Hematopoietic multipotent progenitor cell (in vitro differentiated cells): ENCODE results near the gene SLC19A1. TPM values are rescaled to one million over a fixed set of nuclear protein-coding genes. Genes with fewer than 3 reads are reported as not detected.

ENCODE experiments used
- DNase-seq, 3 donors: peaks; one replicate each; pipeline ENCODE4 v3.0.0-alpha.2; 2011 to 2015; ENCODE audit warnings: low read depth in 2 of 3, low spot score in 2 of 3
- total RNA-seq: library from RNA; depleted of rRNA; stranded (reverse); fragments of >200 nt; gene quantifications from one replicate; pipeline ENCODE4 v1.2.3, GENCODE V29; 2012

The SLC19A1 gene
- total RNA-seq, 1 donor = 24.0 TPM

DNA sequence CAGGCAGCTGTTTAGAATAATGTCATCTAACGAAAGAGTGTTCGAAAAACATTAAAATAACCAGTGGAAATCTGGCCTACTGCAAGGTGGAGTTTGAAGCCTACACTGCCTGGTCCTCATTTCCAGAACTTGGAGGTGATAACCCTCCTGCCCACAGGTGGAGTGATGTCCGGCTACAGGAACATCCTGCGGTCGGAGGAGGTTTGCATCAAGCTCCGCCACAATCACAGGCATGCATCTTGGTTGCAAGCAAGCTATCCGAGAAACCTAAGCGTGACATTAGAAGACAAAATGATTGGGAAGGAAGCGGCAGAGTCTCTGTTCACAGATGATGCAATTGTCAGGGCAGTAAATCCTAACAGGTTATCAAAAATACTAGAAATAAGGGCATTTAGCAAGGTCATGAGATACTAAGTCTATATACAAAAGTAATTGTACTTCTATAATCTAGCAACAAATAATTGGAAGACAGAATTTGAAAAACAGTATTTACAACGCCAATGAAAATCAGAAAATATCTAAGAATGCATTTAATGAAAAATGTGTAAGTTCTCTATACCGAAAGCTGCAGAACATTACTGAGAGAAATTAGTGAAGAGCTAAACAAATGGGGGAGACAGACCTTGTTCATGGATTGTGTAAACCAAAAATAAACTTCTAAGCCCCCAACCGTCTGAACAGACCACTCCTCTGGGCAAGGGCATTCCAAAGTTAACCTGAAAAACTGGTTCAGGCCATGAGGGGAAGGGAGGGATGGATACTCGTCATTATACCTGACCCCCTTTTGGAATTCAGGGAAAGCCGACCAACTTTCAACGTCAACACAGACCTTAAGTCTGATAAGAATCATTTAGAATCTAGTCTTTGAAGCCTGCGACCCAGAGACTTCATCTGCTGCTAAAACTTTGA, 4.7 kb upstream of the SLC19A1 start:
- DNase-seq = no peak

DNA sequence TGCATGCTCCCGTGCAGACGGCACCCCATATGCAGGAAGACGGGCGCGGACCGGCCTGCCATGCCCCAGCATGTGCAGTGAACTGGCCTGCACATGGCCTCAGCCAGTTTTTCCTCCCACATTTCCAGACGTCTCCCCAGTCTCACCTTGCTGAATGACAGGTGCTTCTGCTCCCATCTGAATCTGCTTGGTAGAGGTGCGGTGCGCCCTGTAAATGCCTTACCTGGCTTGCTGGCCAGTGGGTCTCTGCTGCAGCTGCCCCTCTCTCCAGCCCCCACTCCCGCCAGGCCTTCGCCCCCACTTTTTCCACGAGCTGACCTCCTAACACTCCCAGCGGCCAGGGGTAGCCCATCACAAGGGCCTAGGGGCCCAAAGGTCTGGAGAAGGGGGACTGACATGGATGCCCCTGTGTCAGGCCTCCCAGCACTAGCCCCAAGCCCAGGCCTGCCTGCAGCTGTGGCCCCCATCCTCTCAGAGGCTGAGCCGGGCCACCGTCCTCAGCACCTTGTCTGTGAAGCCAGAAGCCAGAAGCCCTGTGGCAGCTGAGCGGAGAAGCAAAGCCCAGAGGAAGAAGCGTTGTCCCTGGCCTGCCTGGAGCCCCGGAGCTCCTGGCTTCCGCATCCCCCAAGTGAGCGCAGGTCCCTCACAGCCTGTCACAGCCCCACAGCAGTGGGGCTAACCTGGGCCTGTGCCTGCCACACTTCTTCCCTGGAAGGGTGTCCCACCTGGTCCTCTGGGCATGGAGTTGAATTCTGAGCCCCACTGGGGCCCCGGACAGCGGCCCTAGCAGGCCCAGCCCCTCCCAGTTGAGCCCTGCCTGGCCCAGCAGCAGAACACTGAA, 3.7 kb upstream of the SLC19A1 start:
- DNase-seq = no peak

DNA sequence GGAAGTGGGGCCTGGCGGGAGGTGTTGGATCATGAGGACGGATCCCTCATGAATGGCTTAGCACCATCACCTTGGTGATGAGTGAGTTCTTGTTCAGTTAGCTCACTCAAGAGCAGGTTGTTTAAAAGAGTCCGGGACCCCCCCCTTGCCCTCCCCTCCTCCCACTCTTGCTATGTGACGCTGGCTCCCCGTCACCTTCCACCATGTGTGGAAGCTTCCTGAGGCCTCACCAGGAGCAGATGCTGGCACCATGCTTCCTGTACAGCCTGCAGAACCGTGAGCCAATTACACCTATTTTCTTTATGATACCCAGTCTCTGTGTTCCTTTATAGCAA, 3.0 kb upstream of the SLC19A1 start:
- DNase-seq = no peak

DNA sequence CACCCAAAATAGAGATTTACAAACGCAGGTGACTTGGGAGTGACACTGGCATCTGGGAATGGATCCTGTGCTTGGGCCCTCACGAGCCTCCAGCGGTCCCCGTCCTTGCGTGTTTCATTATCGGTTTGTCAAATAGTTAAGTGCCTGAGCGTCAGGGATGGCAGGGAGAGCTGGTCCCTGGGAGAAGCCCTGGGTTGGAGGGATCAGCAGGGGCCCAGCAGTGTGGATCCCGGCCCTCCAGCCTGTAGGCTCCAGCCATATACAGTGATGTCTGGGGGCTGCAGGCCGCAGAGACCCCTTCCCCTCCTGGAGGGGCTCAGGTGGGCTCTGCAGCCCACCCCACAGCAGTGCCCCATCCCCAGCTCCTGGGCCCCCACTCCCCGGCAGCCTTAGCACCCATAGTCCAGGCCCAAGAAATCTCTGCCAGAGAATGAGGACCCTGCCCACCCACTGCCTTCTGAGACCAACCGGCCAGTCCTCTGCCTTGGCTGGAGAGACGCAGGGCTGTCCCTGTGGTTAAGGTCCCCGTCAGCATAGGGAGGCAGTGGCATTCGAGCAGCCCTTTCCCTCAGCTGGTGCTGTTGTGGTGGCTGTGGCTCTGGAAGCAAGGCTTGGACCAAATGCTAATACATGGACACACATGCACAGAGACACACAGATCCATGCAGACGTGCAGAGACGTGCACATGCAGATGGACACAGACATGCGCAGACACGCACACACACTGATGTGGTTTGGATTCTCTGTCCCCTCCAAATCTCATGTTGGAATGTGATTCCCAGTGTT, 2.4 kb upstream of the SLC19A1 start:
- no peak for DNase-seq

DNA sequence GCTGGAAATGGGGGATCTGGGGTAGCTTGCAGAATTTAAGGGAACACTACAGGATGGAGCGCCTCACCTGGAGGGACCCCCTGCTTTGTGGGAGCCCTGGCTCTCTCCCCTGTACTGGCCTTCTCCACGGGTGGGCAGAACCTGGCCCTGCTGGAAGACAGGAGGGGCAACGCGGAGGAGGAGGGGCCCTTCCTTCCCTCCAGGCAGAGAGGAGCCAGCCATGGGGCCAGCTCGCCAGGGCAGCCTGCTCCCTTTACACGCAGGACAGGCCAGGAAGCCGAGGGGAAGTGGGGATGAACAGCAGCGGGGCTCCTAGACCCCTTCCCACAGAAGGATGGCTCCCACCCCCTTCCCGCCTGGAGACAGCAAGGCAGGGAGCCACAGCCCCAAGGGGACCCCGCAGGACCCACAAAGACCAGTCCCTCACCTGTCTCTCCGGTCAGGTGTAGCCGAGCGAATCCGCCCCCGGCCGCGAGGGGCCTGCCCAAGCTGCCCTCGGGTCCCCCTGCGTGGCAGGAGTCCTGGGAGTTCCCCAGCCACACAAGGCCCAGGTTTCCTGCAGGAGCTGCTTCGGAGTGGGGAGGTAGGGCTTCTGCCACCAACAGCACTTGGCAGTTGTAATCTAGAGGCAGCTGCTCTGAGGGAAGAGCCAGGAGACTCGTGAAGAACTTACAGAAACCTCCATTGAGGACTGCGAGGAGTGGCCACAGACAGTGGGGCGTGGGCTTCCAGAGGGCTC, 1.6 kb upstream of the SLC19A1 start:
- no peak for DNase-seq

DNA sequence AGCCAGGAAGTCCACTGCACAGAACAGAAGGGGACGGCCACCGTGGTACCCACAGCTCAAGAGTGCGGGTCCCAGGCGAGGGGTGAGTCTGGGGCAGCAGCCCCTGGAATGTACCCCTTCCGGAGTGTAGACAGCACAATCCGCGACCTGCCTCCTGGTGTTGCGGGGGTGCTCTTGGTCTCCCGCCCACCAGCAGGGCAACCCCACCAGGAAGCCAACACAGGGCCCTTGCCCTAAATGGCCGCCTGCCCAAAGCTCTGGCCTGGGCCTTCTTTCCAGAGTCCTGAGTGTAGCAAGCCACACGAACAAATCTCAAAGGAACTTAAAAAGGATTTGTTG, 1.1 kb upstream of the SLC19A1 start:
- DNase-seq = no peak

DNA sequence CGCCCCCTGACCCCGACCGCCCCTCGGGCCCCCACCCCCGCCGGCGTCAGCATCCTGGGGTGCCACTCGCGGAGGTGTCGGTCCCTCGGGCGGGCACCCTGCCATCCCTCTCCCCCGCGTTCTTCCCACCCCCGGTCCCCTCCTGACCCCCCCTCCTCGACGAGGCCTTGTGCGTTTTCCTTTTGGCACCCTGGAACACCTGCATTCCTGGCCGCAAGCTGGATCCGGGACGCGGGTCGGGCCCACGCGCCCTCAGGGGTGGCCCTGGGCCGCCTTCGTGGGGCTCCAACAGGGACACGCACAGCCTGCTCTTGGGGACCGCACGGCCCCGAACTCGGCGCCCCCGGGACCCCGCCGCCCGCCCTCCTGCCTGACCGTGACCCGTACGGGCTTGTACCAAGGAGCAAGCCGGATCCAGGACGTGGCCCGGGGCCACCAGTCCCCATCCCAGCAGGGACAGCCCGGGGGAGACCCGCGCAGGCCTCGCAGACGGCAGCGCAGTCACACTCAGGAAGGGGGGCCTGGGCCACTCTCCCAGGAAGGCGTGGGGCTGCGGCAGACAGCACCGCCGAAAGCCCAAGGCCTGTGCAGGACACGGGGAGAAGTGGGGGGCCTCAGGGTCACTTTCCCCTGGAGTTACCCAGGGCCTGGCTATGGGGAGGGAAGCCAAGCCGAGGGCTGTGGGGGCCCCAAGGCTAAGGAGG, 579 bp upstream of the SLC19A1 start:
- DNase-seq = peak in 1 of 3 donors; percentile 11

DNA sequence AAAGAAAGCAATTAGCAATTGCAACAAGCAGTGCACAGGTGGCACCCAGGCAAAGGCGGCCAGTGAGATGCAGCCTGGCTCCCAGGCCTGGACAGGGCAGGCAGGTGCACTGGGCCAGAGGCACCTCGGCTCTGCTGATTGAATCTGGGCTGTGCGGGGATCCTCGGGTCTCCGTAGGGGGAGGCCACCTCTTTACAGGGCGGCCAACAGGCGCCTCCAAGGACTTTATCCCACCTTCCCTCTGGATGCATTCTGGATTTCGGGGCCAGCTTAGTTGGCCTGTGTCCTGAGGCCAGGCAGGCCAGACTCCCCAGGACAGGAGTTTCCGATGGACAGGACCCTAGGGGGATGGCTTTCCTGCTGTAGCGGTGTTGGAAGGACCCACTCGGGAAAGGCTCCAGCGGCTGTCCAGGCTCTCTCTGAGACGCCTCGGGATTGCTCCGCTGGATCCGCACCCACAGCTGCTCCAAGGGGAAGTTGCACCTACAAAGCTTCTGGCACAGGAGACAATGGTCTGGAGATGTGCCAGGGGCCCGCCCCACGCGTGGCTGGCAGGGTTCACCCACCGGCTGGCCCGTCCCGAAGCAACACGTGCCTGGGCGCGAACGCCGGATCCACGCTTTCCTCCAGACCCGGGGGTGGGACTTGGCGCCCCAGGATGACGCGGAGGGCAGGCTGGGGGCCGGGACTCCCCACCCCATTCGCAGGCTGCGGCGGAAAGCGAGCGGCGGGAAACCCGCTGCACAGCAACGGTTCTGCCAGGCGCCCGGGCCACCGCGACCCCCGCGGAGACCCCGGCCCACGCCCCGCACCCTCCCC, 810 bp downstream of the SLC19A1 start:
- peak in 2 of 3 donors; percentile 47 to 62 for DNase-seq

DNA sequence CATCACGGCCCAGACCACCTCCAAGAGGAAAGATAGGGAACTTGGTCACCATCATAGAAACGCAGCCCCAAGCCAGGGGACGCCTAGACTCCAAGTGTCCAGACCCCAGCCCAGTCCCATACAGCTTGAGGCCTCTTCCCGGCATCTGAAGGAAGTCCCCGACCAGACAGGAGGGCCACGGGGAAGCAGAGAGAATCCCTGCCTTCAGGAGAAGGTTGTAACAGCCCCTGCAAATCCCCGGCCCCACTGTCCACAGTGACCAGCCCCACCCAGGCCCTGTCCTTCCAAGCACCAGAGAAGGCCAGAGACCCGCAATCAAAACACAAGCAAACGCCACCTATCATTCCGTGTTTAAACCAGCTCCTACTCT, 1.7 kb downstream of the SLC19A1 start:
- DNase-seq = no peak

DNA sequence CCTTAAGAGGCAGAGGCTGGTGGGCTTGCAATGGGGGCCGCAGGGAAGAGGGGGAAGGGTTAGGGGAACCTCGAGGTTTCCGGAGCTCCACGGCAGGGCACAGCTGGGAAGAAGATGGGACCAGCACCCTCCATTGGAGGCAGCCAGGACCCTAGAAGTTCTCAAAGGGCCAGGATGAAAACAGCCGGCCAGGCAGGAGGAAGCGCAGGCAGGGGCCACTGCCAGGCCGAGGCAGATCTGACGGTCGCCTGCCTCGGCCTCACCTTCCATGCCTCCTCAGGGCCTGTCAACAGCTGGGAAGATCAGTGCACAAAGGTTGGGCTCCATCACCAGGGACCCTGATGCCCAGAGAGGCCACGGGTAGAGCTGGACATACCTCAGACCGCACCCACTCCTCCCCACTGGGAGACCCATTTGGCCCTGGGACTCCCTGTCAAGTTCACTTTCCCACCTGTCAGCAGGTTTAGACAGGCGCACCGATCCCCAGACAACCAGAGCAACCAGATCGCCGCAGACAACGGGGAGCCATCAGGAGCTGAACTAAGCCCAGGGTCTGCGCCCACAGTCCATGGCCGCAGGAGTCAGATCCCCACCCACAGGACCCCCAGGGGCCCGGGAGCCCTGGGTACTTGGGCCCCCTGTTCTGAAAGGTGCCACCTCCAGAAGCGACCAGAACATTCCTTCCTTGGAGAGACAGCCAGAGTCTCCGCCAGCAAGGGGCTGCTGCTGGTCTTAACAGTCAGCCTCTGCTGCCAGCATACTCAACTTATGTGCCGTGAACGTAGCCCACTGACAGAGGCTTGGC, 2.2 kb downstream of the SLC19A1 start:
- DNase-seq = no peak

DNA sequence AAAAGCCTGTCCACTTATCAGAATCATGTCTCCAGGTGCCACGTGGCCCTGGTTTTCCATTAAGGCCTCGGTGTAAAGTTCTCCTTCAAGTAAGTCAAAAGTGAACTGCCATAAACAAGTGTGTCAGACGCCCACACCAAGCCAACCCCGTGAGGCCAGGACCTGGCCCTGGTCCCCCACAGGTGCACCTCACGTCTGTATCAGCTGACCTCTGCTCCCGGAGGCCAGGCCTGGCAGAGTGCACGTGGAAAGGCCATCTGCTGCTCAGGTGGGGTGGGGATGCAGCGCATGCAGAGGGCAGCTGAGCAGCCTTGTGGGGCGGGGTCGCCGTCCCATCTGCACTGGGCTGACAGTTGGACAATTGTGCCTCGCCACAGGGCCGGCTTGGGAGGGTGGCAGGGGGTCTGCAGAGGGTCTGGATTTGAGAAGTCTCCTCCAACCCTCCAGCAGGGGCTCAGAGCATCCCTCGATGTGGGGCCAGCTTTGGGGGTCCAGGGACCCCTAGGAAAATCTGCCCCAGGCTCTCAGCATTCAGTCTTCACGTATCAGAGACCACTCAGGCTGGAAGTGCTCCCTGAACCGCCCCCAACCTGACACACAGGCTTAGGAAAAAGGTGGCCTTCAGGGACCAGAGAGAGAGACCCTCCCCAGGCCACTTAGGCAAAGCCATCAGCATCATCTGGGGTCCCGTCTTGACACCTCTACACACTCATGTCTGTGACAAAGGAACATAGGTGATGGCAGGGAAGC, 3.0 kb downstream of the SLC19A1 start:
- DNase-seq = no peak

DNA sequence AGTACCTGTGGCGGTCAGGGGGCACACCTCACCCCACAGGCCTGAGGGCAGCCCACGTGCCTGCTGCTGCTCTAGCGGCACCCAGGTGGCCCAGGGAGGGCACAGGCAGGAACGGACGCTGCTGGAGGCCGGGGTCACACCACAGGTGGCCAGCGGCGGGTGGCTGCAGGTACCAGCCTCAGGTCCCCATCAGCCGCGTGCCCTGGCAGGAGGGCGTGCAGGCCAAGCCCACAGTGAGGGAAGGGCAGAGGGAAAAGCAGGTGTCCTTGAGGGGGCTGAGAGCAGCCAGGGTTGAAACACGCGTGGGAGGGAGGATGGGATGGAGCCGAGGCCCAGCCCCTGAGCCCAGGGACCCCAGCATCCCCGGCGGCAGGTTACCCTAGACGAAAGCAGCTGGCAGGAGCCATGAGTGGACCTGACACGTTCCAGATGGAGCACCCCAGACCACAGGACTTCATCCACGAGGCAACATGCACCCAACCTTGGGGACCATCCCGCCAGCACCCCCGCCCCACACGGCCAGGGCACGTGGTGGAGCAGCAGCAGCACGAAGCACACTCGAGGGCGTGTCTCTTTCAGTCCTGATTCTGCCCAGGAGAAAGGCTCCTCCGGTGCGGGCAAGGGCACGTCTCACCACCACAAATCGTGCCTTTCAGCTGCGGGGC, 3.7 kb downstream of the SLC19A1 start:
- no peak for DNase-seq

DNA sequence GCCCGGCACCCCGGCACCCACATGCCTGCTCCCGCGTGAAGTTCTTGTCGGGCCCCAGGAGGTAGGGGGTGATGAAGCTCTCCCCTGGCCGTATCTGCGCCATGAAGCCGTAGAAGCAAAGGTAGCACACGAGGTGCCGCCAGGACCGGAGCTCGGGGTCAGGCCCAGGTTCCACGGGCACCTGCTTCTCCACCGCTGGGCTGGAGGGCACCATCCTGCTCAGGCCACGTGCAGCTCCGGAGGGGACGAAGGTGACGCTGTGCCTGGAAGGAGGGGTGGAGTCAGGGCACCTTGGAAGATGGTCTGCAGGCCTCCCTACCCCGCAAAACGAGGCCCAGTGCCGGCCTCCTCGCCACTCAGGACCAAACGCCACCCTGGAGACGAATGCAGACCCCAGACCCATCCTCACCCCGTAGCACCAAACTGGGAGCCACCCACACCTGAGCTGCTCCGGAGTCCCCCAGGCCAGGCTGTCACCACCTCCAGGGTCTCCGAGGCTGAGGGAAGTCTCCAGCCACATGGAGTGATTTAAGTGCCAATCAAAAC, 4.4 kb downstream of the SLC19A1 start:
- DNase-seq = no peak

DNA sequence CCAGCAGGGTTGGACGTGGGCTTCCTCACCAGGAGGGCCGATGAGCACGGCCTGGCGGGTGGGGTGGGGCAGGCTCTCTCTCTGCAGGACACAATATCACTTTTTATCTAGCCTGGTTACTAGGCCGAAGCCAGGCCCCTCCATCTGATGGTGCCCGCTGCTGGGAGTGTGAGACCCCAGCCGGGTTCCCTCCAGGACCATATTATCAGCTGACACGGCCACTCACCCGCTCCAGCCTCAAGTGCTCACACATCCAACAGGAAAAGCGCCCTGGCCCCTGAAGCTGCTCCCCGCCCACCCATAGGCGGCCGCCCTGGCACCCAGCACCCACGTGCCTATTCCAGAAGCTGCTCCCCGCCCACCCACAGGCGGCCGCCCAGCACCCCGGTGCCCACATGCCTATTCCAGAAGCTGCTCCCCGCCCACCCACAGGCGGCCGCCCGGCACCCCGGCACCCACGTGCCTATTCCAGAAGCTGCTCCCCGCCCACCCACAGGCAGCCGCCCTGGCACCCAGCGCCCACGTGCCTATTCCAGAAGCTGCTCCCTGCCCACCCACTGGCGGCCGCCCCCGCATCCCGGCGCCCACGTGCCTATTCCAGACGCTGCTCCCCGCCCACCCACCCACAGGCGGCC, 5.0 kb downstream of the SLC19A1 start:
- DNase-seq = no peak

DNA sequence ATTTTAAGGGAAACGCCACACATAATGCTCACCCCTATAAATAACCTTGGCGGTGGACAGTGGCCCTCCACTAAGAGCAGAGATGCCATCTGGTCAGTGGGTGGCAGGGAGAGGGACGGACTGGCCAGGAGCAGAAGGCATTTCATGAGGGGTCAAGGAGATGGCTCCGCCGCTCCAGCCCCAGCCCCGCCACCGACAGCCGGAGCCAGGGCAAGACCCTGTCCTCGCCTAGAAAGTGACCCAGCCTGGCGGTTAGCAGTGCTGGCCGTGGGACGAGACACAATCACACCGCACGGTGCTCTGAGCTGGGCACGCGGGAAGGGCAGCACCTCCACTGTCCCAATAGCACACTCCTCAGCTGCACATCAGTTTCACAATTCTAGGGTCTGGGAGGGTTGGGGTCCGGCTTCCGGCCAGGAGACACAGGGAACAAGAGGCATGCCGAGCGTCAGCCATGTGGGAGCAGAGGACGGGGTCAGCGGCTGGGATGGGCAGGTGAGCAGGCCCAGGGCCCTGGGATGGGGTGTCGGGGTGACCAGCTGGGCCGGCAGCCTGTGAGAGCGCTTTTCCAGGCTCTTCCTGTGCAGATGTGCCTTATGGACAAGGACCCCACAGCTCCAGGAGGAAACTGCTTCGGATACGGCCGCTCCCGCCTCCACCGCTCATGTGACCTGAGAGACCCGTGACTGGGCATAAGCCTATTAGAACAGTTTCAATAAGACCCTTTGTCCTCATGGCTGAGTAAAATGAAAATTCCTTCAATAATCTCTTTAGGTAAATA, 5.7 kb downstream of the SLC19A1 start:
- no peak for DNase-seq
